ENCODE results near the gene IL20RB.

IL20RB gene, protein sequence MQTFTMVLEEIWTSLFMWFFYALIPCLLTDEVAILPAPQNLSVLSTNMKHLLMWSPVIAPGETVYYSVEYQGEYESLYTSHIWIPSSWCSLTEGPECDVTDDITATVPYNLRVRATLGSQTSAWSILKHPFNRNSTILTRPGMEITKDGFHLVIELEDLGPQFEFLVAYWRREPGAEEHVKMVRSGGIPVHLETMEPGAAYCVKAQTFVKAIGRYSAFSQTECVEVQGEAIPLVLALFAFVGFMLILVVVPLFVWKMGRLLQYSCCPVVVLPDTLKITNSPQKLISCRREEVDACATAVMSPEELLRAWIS

DNA sequence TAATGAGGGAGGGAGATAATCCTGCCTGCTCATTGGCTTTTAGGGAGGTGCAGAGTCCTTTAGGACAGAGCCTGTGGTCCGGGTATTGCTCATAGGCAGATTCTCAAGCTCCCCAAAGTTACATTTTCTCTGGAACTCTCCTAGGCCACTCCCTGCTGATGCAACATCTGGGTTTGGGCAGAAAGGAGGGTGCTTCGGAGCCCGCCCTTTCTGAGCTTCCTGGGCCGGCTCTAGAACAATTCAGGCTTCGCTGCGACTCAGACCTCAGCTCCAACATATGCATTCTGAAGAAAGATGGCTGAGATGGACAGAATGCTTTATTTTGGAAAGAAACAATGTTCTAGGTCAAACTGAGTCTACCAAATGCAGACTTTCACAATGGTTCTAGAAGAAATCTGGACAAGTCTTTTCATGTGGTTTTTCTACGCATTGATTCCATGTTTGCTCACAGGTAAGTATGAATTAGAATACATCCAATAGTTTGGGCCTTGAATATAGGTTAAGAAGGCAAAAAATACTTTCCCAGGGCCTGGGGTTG lies at the start of gene IL20RB:
Gene IL20RB (plus strand): TSS at position 233 of the 538 bp plus-strand sequence. CDS start 131 bp downstream, at position 364.
- no peak for DNase-seq (ENCODE audit: low read depth)

DNA sequence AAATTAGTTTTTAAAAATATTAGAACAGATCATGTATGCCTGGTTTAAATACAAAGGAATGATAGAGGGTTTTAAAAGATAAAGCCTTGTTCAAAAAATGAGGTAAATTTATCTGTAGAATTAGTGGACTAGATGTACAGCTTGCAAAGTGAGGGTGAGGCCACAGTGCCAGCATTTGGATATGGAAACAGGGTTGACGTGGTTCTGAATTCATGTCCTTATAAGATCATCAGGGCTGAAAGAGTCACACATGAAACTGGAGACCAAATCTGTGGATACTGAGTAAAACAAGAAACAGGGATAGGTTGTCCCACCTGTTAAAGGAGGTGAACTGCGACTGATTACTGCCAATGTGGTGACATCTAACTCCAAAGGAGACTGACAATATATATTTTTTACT lies 49.5 kb upstream of the IL20RB start:
- DNase-seq (ENCODE audit: low read depth) = no peak

DNA sequence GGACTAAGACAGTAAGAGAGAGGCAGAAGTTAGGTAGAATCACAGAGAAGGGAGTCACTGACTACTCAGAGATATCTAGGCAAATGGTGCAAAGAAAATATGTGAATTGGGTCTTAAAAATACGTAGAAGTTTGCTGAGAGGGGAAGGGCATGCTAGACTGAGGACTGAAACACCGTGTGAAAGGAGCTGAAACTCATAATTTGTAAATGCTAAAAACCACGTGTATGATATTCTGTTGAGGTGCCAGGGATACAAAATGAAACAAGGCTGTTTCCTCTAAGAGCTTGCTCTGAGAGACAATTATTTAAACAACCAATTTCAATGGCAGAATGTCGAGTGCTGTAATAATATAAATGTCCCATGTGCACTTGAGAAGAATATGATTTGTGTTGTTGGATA lies 48.6 kb upstream of the IL20RB start:
- DNase-seq (ENCODE audit: low read depth) = no peak

DNA sequence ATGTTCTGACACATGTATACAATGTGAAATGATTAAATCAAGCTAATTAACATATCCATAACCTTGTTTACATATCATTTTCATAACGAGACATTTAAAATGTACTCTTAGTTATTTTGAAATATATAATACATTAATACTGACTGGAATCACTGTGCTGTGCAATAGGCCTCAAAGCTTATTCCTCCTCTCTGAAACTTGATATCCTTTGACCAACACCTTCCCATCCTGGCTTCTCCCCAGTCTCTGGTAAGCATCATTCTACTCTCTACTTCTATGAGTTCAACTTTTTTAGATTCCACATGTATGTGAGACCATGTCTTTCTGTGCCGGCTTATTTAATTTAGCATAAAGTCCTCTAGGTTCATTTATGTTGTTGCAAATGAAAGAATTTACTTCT lies 47.1 kb upstream of the IL20RB start:
- no peak for DNase-seq (ENCODE audit: low read depth)

DNA sequence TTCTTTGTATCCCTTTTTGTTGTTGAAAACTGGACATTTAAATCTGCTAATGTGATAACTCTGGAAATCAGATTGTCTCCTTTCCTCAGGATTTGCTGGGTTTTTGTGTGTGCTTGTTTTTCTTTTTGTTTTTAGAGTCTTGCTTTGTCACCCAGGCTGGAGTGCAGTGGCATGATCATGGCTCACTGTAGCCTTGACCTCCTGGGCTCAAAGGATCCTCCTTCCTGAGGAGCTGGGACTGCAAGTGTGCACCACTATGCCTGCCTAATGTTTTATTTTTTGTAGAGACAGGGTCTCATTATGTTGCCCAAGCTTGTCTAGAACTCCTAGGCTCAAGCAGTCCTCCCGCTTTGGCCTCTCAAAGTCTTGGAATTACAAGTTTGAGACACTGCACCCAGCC lies 44.6 kb upstream of the IL20RB start:
- no peak for DNase-seq (ENCODE audit: low read depth)

DNA sequence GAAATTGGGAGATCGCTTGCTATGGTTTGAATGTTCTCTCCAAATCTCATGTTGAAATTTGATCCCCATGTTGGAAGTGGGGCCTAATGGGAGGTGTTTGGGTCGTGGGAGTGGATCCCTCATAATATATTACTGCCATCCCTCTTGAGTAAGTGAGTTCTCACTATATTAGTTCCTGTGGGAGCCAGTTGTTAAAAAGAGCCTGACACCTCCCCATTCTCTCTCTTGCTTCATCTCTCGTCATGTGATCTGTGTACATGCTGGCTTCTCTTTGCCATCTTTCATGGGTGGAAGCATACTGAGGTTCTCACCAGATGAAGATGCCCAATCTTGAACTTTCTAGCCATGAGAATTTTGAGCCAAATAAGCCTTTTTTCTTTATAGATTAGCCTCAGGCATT lies 43.0 kb upstream of the IL20RB start:
- no peak for DNase-seq (ENCODE audit: low read depth)

DNA sequence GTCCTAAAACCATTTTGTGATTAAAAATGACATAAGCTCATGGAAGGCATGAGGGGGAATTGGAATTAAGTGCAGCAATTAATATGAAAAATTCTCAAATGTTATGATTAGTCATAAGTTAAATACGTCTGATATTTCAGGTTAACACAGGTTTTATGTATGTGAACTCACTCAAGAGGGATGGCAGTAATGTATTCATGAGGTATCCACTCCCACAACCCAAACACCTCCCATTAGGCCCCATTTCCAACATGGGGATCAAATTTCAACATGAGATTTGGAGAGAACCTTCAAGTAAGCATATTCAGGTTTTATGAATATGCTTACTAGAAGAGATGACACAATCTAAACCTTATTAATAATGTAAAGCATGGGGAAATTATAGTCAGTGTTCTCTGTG lies 41.6 kb upstream of the IL20RB start:
- no peak for DNase-seq (ENCODE audit: low read depth)

DNA sequence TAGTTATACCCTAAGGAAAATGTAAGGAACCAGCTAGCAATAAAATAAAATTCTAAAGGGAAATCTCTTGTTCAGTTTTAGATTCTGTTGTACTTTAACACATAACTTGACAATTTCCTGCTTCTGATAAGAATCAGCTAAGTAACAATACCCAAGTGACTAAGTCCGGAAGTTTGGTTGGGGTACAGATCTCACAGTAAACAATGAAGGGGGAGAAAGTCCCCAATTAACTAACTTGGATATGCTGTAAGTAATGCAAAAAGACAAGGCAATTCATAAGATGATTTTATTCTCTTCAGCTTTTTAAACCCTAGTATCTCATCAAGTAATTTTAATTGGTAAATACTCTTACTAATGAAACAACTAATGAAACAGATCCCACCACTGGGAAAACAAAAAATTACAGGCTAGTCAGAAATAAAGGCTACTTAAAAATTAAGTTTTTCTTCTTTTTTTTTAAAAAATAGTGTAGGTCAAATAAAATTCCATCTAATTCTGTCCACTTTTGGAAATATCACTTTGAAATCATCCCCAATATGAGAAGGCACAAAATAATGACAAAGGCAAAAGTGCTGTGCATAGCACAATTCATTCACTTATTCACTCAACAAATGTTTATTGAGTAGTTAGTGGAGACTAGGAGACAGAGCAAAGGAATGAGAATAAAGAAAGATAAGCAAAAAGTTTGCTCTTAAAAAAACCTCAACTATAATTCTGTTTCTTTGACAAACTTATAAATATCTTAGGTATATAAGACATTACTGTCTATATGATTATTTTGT lies 37.8 kb upstream of the IL20RB start:
- DNase-seq (ENCODE audit: low read depth) = no peak

DNA sequence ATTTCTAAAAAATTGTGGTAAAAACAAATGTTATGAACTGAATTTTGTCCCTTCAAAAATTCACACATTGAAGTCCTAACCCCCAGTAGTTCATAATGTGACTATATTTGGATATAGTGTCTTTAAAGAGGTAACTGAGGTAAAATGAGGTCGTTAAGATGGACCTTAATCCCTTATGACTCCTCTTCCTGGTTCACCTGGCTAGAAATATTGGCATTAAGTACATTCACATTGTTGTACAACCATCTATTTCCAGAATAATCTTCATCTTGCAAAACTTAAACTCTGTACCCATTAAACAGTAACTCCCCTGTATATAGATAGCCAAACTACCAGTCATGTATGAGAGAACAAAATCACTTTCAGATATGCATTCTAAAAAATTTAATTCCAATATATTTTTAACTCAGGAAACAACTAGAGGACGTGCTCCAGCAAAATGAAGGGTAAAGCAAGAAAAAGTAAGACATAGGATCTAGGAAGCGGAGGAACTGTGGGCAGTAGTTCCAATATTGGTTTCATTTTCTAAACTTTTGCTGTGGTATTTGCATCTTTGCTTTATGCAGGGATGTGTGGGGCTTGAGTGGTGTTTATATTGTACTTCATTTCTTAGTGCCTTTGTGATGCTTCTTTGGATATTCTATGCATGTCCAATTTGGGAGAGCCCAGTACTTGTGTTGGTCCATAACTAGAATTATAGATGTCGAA lies 36.7 kb upstream of the IL20RB start:
- no peak for DNase-seq (ENCODE audit: low read depth)

DNA sequence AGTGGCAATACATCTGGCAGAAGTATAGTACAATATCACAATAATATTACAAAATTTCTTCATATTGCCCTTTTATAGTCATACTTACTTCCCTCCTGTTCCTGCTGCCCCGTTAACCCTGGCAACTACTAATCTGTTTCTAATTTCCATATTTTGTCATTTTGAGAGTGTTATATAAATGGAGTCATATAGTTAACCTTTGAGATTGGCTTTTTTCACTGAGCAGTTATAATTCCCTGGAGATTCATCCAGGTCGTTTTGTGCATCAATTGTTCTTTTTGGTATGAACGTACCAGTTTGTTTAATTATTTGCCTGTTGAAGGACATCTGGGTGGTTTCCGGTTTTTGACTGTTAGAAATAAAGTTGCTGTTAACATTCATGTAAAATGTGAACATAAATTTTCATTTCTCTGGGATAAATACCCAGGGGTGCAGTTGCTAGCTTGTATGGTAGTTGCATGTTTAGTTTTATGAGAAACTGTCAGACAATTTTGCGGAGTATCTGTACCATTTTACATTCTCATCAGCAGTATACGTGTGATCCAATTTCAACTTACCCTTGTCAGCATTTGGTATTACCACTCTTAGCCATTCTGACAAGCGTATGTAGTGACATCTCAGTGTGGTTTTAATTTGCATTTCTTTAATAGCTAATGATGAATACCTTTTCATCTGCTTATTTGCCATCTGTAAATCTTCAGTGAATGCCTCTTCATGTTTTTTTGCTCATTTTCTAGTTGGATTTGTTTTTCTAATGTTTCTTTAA lies 32.2 kb upstream of the IL20RB start:
- DNase-seq (ENCODE audit: low read depth) = no peak

DNA sequence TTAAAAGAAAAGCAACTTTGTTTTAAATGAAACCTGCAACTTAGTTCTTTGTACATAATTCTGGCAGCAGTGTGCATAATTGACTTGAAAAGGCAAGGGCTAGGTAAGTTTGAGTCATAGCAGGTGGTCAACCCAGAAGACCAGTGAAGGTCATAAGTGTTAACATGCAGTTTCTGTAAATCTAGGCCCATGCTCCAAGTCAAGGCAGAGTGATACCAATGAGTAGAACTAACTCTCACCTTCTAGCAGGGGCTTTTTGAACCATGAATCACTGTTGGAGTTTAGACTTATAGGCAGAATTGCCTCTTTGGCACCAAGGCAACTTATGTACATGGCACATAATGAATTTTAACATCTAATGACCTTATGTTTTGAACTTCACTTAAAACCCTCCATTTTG lies 29.5 kb upstream of the IL20RB start:
- DNase-seq (ENCODE audit: low read depth) = no peak

DNA sequence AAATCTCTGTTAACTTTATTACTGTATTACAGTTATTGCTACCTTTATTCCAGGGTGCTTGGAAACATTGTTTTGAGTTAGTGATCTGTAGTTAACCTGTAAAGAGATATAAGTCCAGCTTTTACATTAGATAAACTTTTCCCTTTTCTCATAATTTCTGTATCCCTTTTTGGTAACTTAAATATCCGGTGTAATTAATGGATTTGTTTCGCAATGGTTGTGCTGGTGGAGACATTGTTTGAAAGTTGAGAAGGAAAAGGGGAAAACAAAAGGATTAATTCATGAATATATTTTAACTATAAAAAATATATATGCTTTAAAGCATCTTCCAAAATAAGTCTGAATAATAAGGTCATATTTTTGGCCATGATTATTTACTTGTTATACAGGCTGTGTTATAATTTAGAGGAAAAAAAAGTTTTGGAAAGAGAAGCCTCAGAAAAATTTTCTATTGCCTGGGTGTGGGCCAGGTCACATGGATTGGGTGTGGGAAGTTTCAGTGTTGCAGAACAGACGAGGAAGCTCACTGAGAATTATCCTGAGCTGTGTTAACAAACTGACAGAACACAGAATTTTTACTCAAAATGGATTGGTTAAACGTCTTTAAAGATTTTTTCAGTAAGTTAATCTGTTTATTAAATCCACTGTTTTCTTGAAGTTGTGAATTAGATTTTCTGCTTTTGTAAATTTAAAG lies 27.7 kb upstream of the IL20RB start:
- no peak for DNase-seq (ENCODE audit: low read depth)

DNA sequence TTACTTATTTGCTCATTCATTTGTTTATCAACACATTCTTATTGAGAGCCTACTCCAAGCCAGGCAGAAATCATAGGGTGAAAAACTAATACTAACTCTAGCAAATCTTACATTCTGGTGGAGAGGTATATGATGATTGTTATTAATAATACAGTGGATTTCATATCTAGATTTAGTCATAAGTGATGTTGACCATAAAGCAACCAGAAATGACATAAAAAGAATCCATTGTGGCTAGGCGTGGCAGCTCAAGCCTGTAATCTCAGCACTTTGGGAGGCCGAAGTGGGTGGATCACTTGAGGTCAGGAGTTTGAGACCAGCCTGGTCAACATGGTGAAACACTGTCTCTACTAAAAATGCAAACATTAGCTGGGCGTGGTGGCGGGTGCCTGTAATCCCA lies 26.2 kb upstream of the IL20RB start:
- DNase-seq (ENCODE audit: low read depth) = no peak

DNA sequence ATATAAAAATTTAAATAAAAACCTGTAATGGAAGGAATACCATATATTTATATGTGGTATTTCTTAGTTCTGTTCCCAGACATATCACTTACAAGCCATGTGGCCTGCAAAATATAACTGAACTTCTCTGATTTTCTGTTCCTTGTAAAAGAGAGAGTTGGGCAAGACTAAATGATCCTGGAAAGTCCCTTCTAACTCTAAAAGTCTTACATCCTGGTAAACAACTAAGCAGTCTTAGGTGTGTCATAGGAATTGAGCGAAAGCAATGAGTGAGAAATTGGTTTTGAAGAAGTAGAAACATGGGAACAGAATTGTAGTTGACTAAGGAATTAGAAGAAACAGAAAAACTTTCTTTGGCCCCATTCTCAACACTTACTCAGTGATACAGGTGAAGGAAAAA lies 25.3 kb upstream of the IL20RB start:
- DNase-seq (ENCODE audit: low read depth) = no peak

DNA sequence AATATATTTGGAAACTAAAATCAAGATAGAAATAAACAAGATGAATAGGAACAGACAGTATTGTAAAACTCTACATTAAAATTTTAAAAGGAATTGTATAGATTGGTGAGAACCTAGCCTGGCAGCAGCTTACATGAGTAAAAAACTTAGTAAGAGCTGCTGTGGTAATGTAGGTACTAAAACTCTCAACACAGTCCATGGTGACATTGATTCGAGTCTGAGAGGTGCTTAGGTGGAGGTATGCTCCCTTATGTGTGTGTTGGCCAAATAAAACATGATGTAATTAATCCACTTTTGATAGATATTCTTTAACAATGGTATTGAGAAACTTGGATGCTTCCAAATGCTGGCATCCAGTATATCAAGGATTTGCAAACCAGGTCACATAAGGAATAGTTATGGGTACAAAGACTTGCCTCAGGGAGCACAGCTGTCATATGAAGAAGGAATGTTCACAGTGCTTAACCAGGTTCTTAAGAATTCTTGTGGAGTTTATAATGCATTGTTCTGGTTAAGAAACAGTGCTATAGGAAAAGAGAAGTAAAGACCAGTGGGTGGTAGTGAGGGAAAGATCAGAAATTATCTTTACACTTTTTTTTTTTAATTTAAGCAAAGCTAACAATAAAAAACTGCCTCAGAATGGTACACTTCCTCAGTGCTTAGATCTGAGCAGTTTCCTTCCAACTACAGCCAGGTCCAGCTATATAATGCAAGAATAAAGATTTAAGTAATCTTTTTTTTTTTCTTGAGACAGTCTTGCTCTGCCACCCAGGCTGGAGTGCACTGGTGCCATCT lies 24.6 kb upstream of the IL20RB start:
- DNase-seq (ENCODE audit: low read depth) = no peak

DNA sequence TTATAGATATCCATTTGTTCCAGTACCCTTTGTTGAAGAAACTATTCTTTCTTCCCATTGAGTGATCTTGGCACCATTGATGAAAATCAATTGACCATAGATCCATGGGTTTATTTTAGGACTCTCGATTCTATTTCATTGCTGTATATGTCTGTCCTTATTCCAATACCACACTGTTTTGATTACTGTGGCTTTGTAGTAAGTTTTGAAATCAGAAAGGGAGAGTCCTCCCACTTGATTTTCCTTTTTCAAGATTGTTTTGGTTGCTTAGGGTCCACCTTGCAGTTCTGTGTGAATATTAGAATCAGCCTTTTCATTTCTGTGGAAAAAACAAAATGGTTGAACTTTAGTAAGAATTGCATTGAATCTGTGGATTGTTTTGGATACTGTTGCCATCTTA lies 20.6 kb upstream of the IL20RB start:
- DNase-seq (ENCODE audit: low read depth) = no peak

DNA sequence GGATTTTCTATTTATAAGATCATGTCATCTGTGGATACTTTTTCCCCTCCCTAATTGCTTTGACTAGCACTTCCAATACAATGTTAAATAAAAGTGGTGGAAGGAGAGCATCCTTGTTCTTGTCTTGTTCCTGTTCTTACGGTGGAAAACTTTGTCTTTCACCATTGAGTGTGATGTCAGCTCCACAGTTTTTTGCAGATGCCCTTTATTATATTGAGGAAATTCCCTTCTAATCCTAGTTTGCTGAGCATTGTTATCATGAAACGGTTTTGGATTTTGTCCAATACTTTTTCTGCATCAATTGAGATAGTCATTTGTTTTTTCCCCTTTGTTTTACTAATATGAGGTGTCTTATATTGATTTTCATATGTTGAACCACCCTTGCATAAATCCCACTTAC lies 19.9 kb upstream of the IL20RB start:
- no peak for DNase-seq (ENCODE audit: low read depth)

DNA sequence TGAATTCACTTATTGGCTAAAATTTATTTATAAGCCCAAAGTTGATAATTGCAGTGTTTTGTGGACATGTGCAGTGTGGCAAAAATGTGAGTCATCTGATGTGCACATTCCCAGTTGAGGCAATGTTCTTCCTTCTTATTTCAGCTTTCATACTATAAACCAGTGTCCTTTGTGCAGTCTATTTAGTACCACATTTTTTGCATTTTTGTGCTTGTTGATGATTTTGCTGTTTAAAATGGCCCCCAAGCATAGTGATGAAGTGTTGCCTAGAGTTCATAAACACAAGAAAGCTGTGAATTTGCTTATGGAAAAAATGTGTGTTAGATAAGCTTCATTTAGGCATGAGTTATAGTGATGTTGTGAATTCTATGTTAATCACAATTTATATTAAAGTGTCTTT lies 19.4 kb upstream of the IL20RB start:
- DNase-seq (ENCODE audit: low read depth) = no peak

DNA sequence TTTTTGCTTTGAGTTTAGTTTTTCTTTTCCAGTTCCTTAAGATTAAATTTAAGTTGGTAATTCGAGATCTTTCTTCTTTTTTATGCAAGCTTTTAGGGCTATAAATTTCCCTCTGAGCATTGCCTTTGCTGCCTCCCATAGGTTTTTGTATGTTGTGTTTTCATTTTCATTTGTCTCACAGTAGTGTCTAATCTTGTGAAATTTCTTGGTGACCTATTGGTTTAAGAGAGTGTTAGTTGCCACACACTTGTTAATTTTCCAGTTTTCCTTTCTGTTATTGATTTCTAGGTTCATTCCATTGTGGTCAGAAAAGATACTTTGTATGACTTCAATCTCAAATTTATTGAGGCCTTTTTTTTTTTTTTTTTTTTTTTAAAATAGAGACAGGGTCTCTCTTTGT lies 18.3 kb upstream of the IL20RB start:
- DNase-seq (ENCODE audit: low read depth) = no peak

DNA sequence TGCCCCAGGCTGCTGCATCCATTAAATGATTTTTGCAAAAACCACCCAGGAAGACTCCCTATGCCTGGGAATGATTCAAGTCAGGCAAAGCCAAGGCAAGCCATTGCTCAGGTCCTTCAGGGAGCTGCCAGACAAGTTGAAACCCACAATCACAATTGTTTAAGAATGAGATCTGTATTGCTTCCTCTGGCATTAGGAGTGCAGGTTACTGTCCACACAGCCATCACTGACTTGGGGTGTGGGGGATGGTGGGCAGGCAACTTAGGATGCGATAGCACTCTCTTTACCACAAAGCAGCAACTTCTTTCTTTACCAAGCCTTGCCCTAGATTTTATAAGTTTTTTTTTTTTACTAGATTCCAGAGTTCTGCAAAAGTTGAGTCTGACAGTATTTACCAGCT lies 15.0 kb upstream of the IL20RB start:
- no peak for DNase-seq (ENCODE audit: low read depth)

DNA sequence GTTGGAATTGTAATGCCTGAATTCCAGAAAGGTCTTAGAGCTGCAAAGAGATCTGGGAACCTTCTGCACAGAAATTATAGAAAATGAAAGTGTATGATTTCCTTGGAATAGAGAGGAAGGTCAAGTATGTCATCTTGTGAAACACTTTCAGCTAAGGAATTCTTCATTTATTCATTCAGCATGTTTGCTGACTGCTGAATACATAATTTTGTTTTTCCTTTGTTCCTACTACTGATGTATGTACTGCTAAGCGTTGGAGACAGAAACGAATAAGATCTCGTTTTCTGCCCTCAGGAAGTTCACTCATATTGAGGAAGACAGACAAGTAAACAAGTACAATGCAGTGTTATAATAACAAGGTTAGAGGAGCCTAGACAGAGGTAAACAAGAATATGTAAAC lies 14.3 kb upstream of the IL20RB start:
- no peak for DNase-seq (ENCODE audit: low read depth)

Measured in non-pigmented ciliary epithelial cell (primary cell).